HepG2 (cell line): ENCODE measurements around the gene ANKS1B. TPM values are rescaled to one million over a fixed set of nuclear protein-coding genes. Genes with fewer than 3 reads are reported as not detected.

ENCODE experiments used
- BHLHE40 ChIP-seq: IDR thresholded peaks from 2 replicates; pipeline ENCODE4 v1.6.1; 2011; ENCODE audit warnings: low read length, improper control_type of control experiment
- KLF16 ChIP-seq, 2 experiments: sonication (generic) in 1 of 2; formaldehyde crosslinking in 1 of 2; IDR thresholded peaks; 2 replicates each; pipeline versions ENCODE4 v1.6.1 to v1.8.0; 2016 to 2023; ENCODE audit warnings: missing genetic modification reagents in 2 of 2, missing compliant biosample characterization in 1 of 2
- MYC ChIP-seq: sonication (generic); formaldehyde crosslinking; IDR thresholded peaks from 2 replicates; pipeline ENCODE4 v1.9.0; 2021; ENCODE audit warnings: missing genetic modification reagents, borderline replicate concordance
- NFYB ChIP-seq: sonication (generic); formaldehyde crosslinking; IDR thresholded peaks from 2 replicates; pipeline ENCODE4 v1.4.0; 2020; ENCODE audit warnings: missing genetic modification reagents
- TSC22D2 ChIP-seq: sonication (generic); formaldehyde crosslinking; IDR thresholded peaks from 2 replicates; pipeline ENCODE4 v1.5.1; 2020; ENCODE audit warnings: missing genetic modification reagents, mild to moderate bottlenecking, borderline replicate concordance
- ZNF160 ChIP-seq: sonication (generic); formaldehyde crosslinking; IDR thresholded peaks from 2 replicates; pipeline ENCODE4 v1.8.0; 2022; ENCODE audit warnings: mild to moderate bottlenecking, inconsistent platforms, missing genetic modification reagents
- ZNF567 ChIP-seq: sonication (generic); formaldehyde crosslinking; IDR thresholded peaks from 2 replicates; pipeline ENCODE4 v1.8.1; 2023; ENCODE audit warnings: mild to moderate bottlenecking, missing genetic modification reagents, borderline replicate concordance
- ZNF577 ChIP-seq: sonication (generic); formaldehyde crosslinking; IDR thresholded peaks from 2 replicates; pipeline ENCODE4 v1.4.0; 2020; ENCODE audit warnings: mild to moderate bottlenecking, low read depth, missing genetic modification reagents, borderline replicate concordance
- polyA plus RNA-seq, 8 experiments: library from polyadenylated mRNA; depleted of rRNA in 3 of 8; stranded (reverse) in 7 of 8; unstranded in 1 of 8; fragments of >200 nt; fragmentation: Illumina TruSeq in 4 of 8; extraction: Trizol in 4 of 8; gene quantifications; 2 replicates each; pipeline versions ENCODE4 v1.2.1 to v1.2.3, GENCODE V29; 2011 to 2016; ENCODE audit warnings: low read depth in 4 of 8, missing spikeins in 1 of 8, mixed read lengths in 1 of 8; ENCODE audit not compliant: insufficient read depth in 1 of 8
- total RNA-seq, 5 experiments: library from RNA; depleted of rRNA; stranded (reverse); fragments of >200 nt; fragmentation: Illumina TruSeq; extraction: Trizol; gene quantifications; 2 replicates each; pipeline ENCODE4 v1.2.3, GENCODE V29; 2016; ENCODE audit warnings: low read depth in 1 of 5
- TF ChIP-seq, protein P1 (sequence below): sonication (generic); formaldehyde crosslinking; IDR thresholded peaks from 2 replicates; pipeline ENCODE4 v1.4.0; 2020; ENCODE audit warnings: mild to moderate bottlenecking, missing genetic modification reagents
- TF ChIP-seq, protein P2 (sequence below): sonication (generic); formaldehyde crosslinking; IDR thresholded peaks from 2 replicates; pipeline ENCODE4 v1.4.0; 2020; ENCODE audit warnings: missing genetic modification reagents, borderline replicate concordance
- TF ChIP-seq, protein P3 (sequence below): sonication (generic); formaldehyde crosslinking; IDR thresholded peaks from 2 replicates; pipeline ENCODE4 v1.9.0; 2022; ENCODE audit warnings: low read depth, missing genetic modification reagents

Gene ANKS1B
- total and polyA plus RNA-seq, 2 of the 13 experiments (the other 11 are each of a cell fraction or from before 2014, with no cell fraction given): 0.15 TPM; not detected in 1

GRCh38 chr12:98771811-98772752, 1212.7 kb downstream of the ANKS1B start (continued):
- TF ChIP-seq, protein P1, sequence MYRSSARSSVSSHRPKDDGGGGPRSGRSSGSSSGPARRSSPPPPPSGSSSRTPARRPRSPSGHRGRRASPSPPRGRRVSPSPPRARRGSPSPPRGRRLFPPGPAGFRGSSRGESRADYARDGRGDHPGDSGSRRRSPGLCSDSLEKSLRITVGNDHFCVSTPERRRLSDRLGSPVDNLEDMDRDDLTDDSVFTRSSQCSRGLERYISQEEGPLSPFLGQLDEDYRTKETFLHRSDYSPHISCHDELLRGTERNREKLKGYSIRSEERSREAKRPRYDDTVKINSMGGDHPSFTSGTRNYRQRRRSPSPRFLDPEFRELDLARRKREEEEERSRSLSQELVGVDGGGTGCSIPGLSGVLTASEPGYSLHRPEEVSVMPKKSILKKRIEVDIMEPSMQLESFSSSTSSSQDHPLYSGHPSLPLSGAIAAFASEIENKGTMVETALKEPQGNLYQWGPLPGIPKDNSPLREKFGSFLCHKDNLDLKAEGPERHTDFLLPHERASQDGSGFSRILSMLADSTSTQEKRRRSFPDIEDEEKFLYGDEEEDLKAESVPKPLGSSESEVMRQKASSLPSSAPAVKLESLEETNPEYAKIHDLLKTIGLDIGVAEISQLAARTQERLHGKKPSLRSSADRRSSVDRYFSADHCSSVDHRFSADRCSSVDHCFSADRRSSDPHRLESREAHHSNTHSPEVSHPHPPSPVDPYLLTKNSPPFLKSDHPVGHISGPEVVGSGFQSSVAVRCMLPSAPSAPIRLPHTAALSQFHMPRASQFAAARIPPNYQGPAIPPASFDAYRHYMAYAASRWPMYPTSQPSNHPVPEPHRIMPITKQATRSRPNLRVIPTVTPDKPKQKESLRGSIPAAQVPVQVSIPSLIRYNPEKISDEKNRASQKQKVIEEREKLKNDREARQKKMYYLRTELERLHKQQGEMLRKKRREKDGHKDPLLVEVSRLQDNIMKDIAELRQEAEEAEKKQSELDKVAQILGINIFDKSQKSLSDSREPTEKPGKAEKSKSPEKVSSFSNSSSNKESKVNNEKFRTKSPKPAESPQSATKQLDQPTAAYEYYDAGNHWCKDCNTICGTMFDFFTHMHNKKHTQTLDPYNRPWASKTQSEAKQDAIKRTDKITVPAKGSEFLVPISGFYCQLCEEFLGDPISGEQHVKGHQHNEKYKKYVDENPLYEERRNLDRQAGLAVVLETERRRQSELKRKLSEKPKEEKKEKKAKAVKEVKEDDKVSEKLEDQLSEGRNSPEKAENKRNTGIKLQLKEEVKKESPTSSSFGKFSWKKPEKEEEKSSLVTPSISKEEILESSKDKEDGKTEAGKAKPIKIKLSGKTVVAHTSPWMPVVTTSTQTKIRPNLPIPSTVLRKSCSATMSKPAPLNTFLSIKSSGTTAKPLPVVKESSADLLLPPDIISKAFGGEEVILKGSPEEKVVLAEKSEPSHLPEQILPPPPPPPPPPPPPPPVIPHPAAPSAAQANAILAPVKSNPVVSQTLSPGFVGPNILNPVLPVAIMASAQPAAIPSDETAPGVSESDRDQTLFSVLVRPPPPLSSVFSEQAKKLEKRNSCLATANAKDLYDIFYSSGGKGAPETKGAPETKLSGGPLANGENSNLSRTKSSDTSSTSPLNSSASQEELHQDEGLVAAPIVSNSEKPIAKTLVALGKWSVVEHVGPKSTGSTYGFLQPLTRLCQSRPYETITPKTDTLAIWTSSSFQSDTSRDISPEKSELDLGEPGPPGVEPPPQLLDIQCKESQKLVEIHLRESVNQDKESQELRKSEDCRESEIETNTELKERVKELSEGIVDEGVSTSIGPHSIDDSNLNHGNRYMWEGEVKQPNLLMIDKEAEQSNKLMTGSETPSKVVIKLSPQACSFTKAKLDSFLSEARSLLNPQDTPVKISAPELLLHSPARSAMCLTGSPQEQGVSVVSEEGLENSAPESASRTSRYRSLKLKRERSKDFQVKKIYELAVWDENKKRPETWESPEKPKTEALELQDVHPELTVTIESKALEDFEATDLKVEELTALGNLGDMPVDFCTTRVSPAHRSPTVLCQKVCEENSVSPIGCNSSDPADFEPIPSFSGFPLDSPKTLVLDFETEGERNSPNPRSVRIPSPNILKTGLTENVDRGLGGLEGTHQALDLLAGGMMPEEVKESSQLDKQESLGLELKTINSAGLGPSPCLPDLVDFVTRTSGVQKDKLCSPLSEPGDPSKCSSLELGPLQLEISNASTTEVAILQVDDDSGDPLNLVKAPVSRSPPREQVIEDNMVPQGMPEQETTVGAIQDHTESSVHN (CRISPR knock-in tag): no peak
- TF ChIP-seq ZNF577 (CRISPR knock-in tag) (no peak), NFYB (CRISPR knock-in tag) (no peak), BHLHE40 (no peak), KLF16 (CRISPR knock-in tag; IDR thresholded peaks at IDR 0.05) (no peak), TSC22D2 (CRISPR knock-in tag) (no peak), ZNF567 (CRISPR knock-in tag) (no peak), ZNF160 (CRISPR knock-in tag) (no peak), MYC (CRISPR knock-in tag) (no peak)
- TF ChIP-seq, protein P2, sequence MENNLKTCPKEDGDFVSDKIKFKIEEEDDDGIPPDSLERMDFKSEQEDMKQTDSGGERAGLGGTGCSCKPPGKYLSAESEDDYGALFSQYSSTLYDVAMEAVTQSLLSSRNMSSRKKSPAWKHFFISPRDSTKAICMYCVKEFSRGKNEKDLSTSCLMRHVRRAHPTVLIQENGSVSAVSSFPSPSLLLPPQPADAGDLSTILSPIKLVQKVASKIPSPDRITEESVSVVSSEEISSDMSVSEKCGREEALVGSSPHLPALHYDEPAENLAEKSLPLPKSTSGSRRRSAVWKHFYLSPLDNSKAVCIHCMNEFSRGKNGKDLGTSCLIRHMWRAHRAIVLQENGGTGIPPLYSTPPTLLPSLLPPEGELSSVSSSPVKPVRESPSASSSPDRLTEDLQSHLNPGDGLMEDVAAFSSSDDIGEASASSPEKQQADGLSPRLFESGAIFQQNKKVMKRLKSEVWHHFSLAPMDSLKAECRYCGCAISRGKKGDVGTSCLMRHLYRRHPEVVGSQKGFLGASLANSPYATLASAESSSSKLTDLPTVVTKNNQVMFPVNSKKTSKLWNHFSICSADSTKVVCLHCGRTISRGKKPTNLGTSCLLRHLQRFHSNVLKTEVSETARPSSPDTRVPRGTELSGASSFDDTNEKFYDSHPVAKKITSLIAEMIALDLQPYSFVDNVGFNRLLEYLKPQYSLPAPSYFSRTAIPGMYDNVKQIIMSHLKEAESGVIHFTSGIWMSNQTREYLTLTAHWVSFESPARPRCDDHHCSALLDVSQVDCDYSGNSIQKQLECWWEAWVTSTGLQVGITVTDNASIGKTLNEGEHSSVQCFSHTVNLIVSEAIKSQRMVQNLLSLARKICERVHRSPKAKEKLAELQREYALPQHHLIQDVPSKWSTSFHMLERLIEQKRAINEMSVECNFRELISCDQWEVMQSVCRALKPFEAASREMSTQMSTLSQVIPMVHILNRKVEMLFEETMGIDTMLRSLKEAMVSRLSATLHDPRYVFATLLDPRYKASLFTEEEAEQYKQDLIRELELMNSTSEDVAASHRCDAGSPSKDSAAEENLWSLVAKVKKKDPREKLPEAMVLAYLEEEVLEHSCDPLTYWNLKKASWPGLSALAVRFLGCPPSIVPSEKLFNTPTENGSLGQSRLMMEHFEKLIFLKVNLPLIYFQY (CRISPR knock-in tag): no peak
- TF ChIP-seq, protein P3, sequence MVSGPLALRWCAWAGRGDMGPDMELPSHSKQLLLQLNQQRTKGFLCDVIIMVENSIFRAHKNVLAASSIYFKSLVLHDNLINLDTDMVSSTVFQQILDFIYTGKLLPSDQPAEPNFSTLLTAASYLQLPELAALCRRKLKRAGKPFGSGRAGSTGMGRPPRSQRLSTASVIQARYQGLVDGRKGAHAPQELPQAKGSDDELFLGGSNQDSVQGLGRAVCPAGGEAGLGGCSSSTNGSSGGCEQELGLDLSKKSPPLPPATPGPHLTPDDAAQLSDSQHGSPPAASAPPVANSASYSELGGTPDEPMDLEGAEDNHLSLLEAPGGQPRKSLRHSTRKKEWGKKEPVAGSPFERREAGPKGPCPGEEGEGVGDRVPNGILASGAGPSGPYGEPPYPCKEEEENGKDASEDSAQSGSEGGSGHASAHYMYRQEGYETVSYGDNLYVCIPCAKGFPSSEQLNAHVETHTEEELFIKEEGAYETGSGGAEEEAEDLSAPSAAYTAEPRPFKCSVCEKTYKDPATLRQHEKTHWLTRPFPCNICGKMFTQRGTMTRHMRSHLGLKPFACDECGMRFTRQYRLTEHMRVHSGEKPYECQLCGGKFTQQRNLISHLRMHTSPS: no peak
